ENCODE data around the gene TOR2A. TPM values are rescaled to one million over a fixed set of nuclear protein-coding genes. Genes with fewer than 3 reads are reported as not detected.

The TOR2A gene
- total and polyA plus RNA-seq, 9 of the 15 experiments (the other 6 are each of a cell fraction or from before 2014, with no cell fraction given): 0.80 to 25.9 (median 11.1) TPM

- TF ChIP-seq, protein P1, sequence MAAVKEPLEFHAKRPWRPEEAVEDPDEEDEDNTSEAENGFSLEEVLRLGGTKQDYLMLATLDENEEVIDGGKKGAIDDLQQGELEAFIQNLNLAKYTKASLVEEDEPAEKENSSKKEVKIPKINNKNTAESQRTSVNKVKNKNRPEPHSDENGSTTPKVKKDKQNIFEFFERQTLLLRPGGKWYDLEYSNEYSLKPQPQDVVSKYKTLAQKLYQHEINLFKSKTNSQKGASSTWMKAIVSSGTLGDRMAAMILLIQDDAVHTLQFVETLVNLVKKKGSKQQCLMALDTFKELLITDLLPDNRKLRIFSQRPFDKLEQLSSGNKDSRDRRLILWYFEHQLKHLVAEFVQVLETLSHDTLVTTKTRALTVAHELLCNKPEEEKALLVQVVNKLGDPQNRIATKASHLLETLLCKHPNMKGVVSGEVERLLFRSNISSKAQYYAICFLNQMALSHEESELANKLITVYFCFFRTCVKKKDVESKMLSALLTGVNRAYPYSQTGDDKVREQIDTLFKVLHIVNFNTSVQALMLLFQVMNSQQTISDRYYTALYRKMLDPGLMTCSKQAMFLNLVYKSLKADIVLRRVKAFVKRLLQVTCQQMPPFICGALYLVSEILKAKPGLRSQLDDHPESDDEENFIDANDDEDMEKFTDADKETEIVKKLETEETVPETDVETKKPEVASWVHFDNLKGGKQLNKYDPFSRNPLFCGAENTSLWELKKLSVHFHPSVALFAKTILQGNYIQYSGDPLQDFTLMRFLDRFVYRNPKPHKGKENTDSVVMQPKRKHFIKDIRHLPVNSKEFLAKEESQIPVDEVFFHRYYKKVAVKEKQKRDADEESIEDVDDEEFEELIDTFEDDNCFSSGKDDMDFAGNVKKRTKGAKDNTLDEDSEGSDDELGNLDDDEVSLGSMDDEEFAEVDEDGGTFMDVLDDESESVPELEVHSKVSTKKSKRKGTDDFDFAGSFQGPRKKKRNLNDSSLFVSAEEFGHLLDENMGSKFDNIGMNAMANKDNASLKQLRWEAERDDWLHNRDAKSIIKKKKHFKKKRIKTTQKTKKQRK (IDR thresholded peaks at IDR 0.05; ENCODE audit: borderline replicate concordance, low read depth, low read length): no peak
- TF ChIP-seq TCF7L2 (IDR thresholded peaks at IDR 0.05; ENCODE audit: low read depth, low read length): no peak
- no peak for TF ChIP-seq FIP1L1 (IDR thresholded peaks at IDR 0.05; ENCODE audit: low read depth, low read length, poor library complexity, severe bottlenecking)
- no peak for TF ChIP-seq ELF1 (tag; IDR thresholded peaks at IDR 0.05)
- peak; percentile 41; the same call in 1 of the 2 replicates for TF ChIP-seq HMGXB4 (CRISPR knock-in tag; IDR thresholded peaks at IDR 0.05)
- no peak for TF ChIP-seq MITF (IDR thresholded peaks at IDR 0.05)
- TF ChIP-seq RBM34 (IDR thresholded peaks at IDR 0.05; ENCODE audit: borderline replicate concordance, insufficient read depth, low read length): no peak
- no peak for TF ChIP-seq ZNF3 (CRISPR knock-in tag; IDR thresholded peaks at IDR 0.05)
- peak; percentile 63; the same call in 1 of the 2 replicates for TF ChIP-seq ZC3H4 (CRISPR knock-in tag; IDR thresholded peaks at IDR 0.05; ENCODE audit: borderline replicate concordance)
- TF ChIP-seq SRF (CRISPR knock-in tag; IDR thresholded peaks at IDR 0.05): no peak
- no peak for TF ChIP-seq U2AF2 (optimal IDR thresholded peaks at IDR 0.05; ENCODE audit: low read depth, low read length)
- no peak for TF ChIP-seq ZNF324 (CRISPR knock-in tag; IDR thresholded peaks at IDR 0.05)
- TF ChIP-seq MAFK (IDR thresholded peaks at IDR 0.05; ENCODE audit: low read length): no peak
- TF ChIP-seq MBD2 (IDR thresholded peaks at IDR 0.05; ENCODE audit: borderline replicate concordance, low read depth): no peak
- TF ChIP-seq MCM3 (IDR thresholded peaks at IDR 0.05): no peak
- peak; percentile 27; the same call in 1 of the 2 replicates for TF ChIP-seq BCOR (IDR thresholded peaks at IDR 0.05)
- peak; percentile 46; the same call in 1 of the 2 replicates for TF ChIP-seq BHLHE40 (IDR thresholded peaks at IDR 0.05; ENCODE audit: low read length)
- peak; percentile 37; the same call in 1 of the 2 replicates for TF ChIP-seq ZBED1 (IDR thresholded peaks at IDR 0.05)
- TF ChIP-seq, protein P2, sequence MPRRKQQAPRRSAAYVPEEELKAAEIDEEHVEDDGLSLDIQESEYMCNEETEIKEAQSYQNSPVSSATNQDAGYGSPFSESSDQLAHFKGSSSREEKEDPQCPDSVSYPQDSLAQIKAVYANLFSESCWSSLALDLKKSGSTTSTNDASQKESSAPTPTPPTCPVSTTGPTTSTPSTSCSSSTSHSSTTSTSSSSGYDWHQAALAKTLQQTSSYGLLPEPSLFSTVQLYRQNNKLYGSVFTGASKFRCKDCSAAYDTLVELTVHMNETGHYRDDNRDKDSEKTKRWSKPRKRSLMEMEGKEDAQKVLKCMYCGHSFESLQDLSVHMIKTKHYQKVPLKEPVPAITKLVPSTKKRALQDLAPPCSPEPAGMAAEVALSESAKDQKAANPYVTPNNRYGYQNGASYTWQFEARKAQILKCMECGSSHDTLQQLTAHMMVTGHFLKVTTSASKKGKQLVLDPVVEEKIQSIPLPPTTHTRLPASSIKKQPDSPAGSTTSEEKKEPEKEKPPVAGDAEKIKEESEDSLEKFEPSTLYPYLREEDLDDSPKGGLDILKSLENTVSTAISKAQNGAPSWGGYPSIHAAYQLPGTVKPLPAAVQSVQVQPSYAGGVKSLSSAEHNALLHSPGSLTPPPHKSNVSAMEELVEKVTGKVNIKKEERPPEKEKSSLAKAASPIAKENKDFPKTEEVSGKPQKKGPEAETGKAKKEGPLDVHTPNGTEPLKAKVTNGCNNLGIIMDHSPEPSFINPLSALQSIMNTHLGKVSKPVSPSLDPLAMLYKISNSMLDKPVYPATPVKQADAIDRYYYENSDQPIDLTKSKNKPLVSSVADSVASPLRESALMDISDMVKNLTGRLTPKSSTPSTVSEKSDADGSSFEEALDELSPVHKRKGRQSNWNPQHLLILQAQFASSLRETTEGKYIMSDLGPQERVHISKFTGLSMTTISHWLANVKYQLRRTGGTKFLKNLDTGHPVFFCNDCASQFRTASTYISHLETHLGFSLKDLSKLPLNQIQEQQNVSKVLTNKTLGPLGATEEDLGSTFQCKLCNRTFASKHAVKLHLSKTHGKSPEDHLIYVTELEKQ (CRISPR knock-in tag; IDR thresholded peaks at IDR 0.05): no peak
- no peak for TF ChIP-seq ZC3H8 (IDR thresholded peaks at IDR 0.05)
- no peak for TF ChIP-seq ARNT (IDR thresholded peaks at IDR 0.05)
Measured at GRCh38 chr9:127714951-127715469, 20.1 kb downstream of the TOR2A start (continued).
